ENCODE data around the gene EN2. TPM values are rescaled to one million over a fixed set of nuclear protein-coding genes. Genes with fewer than 3 reads are reported as not detected.

The EN2 gene
- polyA plus RNA-seq, 1 donor from 2014 or later = not detected

GRCh38 chr7:155452505-155453295 lies 5.2 kb upstream of the EN2 start:
- H3K4me1 Mint-ChIP-seq = peaks cover 4 to 10% (median 6%) of the 10 kb centered on the region in 3 donors
- H3K9me3 Mint-ChIP-seq = peaks cover 0 to 6% (median 0%) of the 10 kb centered on the region in 3 donors
- H3K27me3 Mint-ChIP-seq = peaks cover 66% of the 10 kb centered on the region
- peak overlapping the region in 2 of 3 donors; percentile 80 to 82 for H3K27ac Mint-ChIP-seq
- no peaks in the 10 kb centered on the region for H3K36me3 Mint-ChIP-seq
- H3K4me3 Mint-ChIP-seq = peak overlapping the region in 2 of 4 donors; percentile 4 to 52

- peak overlapping the region in 2 of 3 donors; percentile 80 to 82 for H3K27ac Mint-ChIP-seq
- H3K4me1 Mint-ChIP-seq = peaks cover 2 to 10% (median 4%) of the 10 kb centered on the region in 3 donors
- H3K36me3 Mint-ChIP-seq = no peaks in the 10 kb centered on the region
- H3K9me3 Mint-ChIP-seq = peaks cover 0 to 6% (median 0%) of the 10 kb centered on the region in 3 donors
- H3K27me3 Mint-ChIP-seq = peaks cover 59% of the 10 kb centered on the region
- H3K4me3 Mint-ChIP-seq = peak overlapping the region in 2 of 4 donors; percentile 4 to 52
Observed at GRCh38 chr7:155453296-155454182, 4.4 kb upstream of the EN2 start.

DNA sequence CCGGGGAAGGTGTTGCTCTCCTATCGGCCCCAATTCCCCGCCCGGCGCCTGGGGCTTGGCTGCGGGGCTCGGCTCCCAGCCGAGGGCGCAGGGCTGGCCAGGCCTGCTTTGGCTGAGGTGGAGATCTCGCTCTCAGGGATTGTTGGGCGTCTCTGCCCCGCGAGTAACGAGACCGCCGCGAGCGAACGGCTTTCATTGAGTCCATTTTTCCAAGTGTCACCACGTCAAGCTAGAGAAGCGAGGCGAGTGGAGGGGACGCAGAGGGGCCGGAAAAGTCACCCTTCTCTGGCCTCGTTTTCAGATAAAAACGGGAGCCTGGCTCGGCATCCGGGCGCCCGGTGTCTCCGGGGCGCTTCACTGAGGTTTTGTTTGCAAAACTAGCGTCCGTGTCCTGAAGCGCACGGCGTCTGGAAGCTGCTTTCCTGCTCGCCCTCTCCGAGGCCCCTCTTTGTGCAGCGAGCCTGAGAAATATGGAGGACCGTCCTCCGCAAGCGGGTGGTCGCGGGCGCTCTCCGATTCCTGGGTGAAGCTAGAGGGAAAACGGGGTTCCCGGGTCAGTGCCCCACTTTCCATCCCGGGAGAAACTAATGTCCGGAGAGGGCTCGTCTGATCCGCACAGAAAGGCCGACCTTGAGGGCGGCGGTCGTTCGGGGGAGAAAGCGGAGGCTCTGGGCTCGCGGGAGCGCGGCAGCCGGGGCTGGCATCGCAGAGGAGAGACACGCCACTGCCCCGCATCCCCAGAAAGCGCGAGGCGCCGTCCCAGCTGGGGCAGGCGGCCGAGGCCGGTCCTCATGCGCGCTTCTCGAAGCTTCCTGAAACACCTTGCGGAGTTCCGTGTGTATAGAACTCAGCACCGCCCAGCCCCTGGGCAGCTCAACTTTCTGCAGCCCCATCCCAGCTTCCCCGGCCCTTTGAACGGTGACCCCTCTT lies 3.5 kb upstream of the EN2 start:
- H3K9me3 Mint-ChIP-seq = peaks cover 0 to 6% (median 0%) of the 10 kb centered on the region in 3 donors
- no peaks in the 10 kb centered on the region for H3K36me3 Mint-ChIP-seq
- peak overlapping the region in 1 of 4 donors; percentile 60 for H3K4me3 Mint-ChIP-seq
- peaks cover 2 to 10% (median 4%) of the 10 kb centered on the region in 3 donors for H3K4me1 Mint-ChIP-seq
- peaks cover 59% of the 10 kb centered on the region for H3K27me3 Mint-ChIP-seq
- peak overlapping the region; percentile 59 to 90 (median 65) for H3K27ac Mint-ChIP-seq

GRCh38 chr7:155455132-155455693 lies 2.7 kb upstream of the EN2 start:
- H3K27ac Mint-ChIP-seq = peak overlapping the region; percentile 59 to 90 (median 65)
- peaks cover 0 to 6% (median 0%) of the 10 kb centered on the region in 3 donors for H3K9me3 Mint-ChIP-seq

DNA sequence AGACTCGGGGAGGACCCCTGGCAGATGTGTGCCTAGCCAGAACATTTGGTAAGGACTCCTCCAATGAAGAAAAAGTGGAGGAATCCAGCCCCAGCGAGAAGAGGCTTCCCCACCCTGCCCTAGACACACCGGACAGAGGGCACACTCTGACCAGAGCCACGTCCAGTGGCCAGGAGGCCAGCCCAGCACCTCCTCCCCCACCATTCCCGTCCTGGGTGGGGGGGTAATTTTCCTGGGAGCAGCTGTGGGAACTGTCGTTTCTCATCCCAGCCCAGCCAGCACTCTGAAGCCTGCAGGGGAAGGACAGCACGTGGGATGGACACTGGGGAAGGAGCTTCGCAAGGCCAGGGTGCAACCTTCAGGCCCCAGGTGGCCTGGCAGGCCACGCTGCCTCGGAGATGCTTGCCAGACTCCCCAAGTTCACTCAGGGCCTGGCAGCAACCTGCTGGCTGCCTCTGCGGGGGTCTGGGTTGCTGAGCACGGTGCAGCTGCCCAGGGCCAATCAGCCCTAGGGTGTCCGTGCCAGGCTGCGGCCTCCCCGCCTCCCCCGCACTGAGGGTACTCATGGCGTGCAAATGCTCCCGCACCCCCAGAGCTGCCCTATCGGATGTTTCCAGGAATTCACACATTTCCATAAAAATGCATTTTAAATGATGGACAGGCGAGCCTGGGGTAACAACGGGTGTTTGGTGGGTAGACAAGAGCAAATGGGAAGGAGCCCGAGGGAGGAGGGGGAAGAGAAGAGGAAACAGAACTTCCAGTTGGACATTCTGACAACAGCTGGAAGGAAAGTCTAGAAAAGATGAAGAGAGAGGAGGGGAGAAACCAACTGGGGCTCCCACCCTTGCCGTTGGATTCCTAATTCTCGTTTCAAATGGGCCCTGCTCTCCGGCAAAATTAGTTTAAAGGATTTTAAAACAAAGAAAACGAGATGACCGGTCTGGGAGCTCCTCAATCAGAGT lies 1.9 kb upstream of the EN2 start:
- Mint-ChIP-seq H3K36me3 (no peaks in the 10 kb centered on the region), H3K27me3 (peaks cover 59% of the 10 kb centered on the region), H3K9me3 (peaks cover 0 to 5% (median 0%) of the 10 kb centered on the region in 3 donors), H3K4me3 (peak overlapping the region in 2 of 4 donors; percentile 52 to 81), H3K4me1 (peaks cover 1 to 10% (median 2%) of the 10 kb centered on the region in 3 donors), H3K27ac (peak overlapping the region; percentile 39 to 90 (median 86))

More at GRCh38 chr7:155455132-155455693, 2.7 kb upstream of the EN2 start:
- Mint-ChIP-seq H3K4me3 (peak overlapping the region in 3 of 4 donors; percentile 8 to 60 (median 55)), H3K4me1 (peaks cover 2 to 10% (median 4%) of the 10 kb centered on the region in 3 donors), H3K36me3 (no peaks in the 10 kb centered on the region), H3K27me3 (peaks cover 64% of the 10 kb centered on the region)

GRCh38 chr7:155456738-155457543 lies 988 bp upstream of the EN2 start:
- peaks cover 55% of the 10 kb centered on the region for H3K27me3 Mint-ChIP-seq
- H3K4me1 Mint-ChIP-seq = peaks cover 0 to 2% (median under 1%) of the 10 kb centered on the region in 3 donors
- H3K9me3 Mint-ChIP-seq = peaks cover 0 to 4% (median 0%) of the 10 kb centered on the region in 3 donors
- H3K27ac Mint-ChIP-seq = peak overlapping the region; percentile 39 to 90 (median 86)
- peak overlapping the region; percentile 44 to 79 (median 64) for H3K4me3 Mint-ChIP-seq
- peaks cover 1% of the 10 kb centered on the region for H3K36me3 Mint-ChIP-seq

DNA sequence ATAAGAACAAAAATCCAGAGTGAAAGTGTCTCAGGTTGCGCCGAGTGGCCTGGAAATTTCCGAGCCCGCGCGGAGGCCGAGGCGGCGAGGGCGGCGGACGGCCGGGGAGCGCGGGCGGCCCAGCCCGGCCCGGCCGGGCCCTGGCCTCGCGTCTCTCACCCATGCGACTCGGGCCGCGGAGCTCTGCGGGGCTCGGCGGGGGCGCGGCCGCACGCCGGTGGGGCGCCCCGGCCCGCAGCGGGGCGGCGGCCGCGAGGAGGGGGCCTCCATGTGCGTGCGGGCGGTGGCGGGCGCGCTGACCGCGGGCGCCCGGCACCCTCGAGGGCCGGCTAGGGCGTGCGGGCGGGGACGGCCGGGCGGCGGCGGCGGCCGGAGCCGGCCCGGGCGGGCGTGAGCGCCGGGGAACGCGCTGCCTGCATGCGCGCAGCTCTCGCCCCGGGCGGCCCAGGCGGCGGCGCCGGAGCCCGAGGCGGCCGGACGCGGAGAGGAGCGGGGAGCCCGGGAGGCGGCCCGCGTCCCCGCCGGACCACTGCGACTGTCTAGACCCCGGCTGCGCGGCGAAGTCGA lies 302 bp upstream of the EN2 start:
- Mint-ChIP-seq H3K9me3 (peaks cover 0 to 4% (median 0%) of the 10 kb centered on the region in 3 donors), H3K4me3 (peak overlapping the region in 2 of 4 donors; percentile 72 to 76), H3K36me3 (peaks cover 1% of the 10 kb centered on the region), H3K27ac (no peak overlapping the region), H3K27me3 (peaks cover 56% of the 10 kb centered on the region), H3K4me1 (peaks cover 0 to 2% (median 0%) of the 10 kb centered on the region in 3 donors)

DNA sequence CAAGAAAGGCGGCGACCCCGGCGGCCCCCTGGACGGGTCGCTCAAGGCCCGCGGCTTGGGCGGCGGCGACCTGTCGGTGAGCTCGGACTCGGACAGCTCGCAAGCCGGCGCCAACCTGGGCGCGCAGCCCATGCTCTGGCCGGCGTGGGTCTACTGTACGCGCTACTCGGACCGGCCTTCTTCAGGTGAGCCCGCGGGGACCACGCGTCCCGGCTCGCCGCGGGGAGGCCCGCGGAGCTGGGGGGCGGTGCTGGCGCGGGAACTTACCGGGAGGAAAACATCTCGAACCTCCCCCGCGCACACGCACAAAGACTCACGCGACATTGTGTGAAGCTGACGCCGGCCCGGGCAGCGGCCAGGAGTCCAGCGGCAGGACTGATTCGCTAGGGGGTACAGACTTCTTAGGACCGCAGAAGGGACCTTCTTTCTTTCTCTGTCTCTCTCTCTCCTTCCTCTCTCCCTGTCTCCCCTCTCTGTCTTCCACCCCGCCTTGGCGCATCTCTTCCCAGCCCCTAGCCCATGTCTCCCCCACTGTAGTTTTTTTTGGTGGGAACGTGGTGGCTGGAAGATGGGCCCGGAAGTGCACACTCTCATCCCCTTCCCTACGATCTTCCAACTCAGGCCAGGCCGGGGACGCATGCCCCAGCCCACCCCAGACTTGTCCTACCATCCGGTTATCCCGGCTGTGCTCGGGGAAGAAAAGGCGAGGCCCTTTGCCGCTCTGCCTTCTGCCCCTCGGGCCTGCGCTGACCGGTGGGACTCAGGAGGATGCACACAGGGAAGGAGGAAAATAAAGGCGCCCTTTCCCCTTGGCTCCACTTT lies 1.2 kb downstream of the EN2 start:
- H3K4me1 Mint-ChIP-seq = peaks cover 0 to 2% (median 0%) of the 10 kb centered on the region in 3 donors
- H3K27ac Mint-ChIP-seq = peak overlapping the region; percentile 54 to 78 (median 59)
- H3K36me3 Mint-ChIP-seq = peaks cover 1% of the 10 kb centered on the region
- peak overlapping the region in 2 of 4 donors; percentile 48 to 54 for H3K4me3 Mint-ChIP-seq
- H3K27me3 Mint-ChIP-seq = peaks cover 54% of the 10 kb centered on the region
- H3K9me3 Mint-ChIP-seq = peaks cover 0 to 4% (median 0%) of the 10 kb centered on the region in 3 donors

DNA sequence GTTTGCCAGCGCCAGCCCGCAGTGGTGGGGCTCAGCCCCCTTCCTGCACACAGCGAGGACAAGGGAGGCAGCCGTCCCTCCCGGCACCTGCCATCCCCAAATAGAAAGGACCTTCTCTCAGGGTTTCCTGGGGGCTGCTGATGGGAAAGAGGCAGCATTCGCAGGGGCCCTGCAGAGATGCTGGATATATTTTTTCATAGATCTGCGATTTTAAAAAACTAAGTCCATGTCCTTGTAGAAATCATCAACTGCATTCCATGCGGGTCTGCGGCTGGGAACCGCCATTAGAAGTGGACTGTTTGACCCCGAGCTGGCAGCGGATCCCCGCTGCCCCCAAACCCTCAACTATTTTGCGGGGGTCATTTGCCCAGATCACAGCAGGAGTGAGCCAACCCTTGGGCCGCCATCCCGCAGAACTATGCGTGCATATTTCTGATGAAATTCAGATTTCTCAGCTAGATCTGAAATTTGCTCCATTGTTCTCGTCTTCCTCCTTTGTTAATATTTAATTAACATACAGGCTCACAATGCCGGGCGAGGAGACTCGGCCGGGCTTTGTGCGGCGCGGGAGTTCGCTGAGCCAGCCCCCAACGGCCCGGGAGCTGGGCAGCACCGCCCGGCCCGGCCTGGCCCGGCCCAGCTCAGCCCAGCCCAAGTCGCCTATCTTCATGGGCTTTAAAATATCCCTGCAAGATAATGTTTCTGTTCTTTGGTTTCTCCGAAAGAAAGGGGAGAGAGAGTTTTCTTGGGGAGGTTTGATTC lies 2.0 kb downstream of the EN2 start:
- H3K36me3 Mint-ChIP-seq = peaks cover 1% of the 10 kb centered on the region
- H3K4me3 Mint-ChIP-seq = peak overlapping the region in 2 of 4 donors; percentile 48 to 54
- peaks cover 0 to 2% (median 0%) of the 10 kb centered on the region in 3 donors for H3K4me1 Mint-ChIP-seq
- peaks cover 50% of the 10 kb centered on the region for H3K27me3 Mint-ChIP-seq
- H3K27ac Mint-ChIP-seq = peak overlapping the region; percentile 54 to 78 (median 59)
- H3K9me3 Mint-ChIP-seq = peaks cover 0 to 4% (median 0%) of the 10 kb centered on the region in 3 donors

DNA sequence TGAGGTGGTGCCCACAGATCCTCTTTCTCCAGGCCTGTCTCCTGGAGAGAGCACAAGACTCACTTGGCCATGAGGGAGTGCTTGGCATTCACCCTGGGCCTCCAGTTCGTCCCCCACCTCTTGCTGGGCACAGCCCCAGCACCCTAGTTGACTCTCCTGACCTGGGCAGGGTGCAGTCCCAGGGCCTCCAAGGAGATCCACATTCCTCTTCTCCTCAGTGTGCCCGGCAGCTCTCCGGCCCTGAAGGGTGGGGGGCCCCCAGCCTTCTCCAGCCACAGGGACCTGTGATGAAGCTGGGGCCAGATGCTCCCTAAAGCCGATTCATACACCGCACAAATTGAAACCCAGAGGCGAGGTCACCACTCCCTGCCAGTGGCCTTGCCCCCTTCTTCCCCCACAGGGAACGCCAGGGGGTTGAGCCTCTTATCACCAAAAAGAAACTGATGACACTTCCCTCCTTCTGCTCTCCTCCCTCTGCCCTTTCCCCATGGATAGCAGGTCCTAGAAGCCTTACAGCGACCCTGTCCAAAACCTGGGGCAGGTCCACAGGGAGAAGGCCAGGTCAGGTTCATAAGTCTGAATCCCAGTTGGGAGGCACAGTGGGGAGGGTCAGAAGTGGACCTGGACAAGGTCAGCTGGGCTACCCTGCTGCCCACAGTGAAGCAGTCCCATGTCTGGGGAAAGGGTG lies 3.1 kb downstream of the EN2 start:
- Mint-ChIP-seq H3K4me1 (no peaks in the 10 kb centered on the region), H3K27ac (peak overlapping the region in 1 of 3 donors; percentile 51), H3K9me3 (peaks cover 0 to 4% (median 0%) of the 10 kb centered on the region in 3 donors), H3K4me3 (peak overlapping the region in 1 of 4 donors; percentile 43), H3K27me3 (peaks cover 50% of the 10 kb centered on the region), H3K36me3 (peaks cover 1% of the 10 kb centered on the region)
